Measurements from ENCODE around the gene RPS25. TPM values are rescaled to one million over a fixed set of nuclear protein-coding genes. Genes with fewer than 3 reads are reported as not detected.
"Not testable (repeated sequence)": the region's sequence is repeated elsewhere in the genome, so short reads cannot be mapped to it uniquely, and the experiment has no call there.

RPS25 gene
- total RNA-seq, 1 donor from 2014 or later = 2,482 TPM

DNA sequence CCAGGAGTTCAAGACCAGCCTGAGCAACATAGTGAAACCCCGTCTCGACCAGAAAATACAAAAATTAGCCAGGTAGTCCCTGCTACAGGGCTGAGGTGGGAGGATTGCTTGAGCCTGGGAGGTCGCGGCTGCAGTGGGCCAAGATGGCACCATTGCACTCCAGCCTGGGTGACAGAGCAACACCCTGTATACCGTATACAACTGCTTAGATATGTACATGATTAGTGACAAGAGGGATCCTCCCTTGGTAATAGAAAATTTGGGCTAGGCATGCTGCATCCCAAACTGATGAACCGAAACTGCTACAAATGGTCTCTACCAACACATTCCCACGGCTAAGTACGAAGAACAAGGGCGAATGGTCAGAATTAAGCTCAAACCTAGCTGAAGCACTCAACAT is 24.8 kb upstream of the RPS25 start:
- Histone ChIP-seq H3K4me3 (no peak overlapping the region), H3K9me3 (ENCODE audit: low read depth) (no peaks in the 10 kb centered on the region), H3K27me3 (no peaks in the 10 kb centered on the region), H4K20me1 (ENCODE audit: low read depth) (no peaks in the 10 kb centered on the region), H3K27ac (no peak overlapping the region), H3K79me2 (ENCODE audit: low read depth) (no peaks in the 10 kb centered on the region), H3F3A (ENCODE audit: low read depth) (peaks cover 36% of the 10 kb centered on the region), H2AFZ (replicated peaks) (no peak overlapping the region), H3K9ac (no peak overlapping the region), H3K4me2 (no peak overlapping the region), H3K4me1 (peaks cover 14% of the 10 kb centered on the region), H3K36me3 (no peaks in the 10 kb centered on the region)
- Mint-ChIP-seq H3K27me3 (ENCODE audit: insufficient read depth, low read depth) (peaks cover 2% of the 10 kb centered on the region), H3K4me3 (no peak overlapping the region), H3K36me3 (peaks cover 7% of the 10 kb centered on the region), H3K9me3 (no peaks in the 10 kb centered on the region), H3K4me1 (peaks cover 17% of the 10 kb centered on the region), H3K27ac (peak overlapping the region; percentile 71)
- DNase-seq (ENCODE audit: low spot score) = no peak
- TF ChIP-seq EZH2 (IDR thresholded peaks at IDR 0.05) = no peak
- TF ChIP-seq EZH2phosphoT487 (IDR thresholded peaks at IDR 0.05) = no peak
- TF ChIP-seq, protein P1, sequence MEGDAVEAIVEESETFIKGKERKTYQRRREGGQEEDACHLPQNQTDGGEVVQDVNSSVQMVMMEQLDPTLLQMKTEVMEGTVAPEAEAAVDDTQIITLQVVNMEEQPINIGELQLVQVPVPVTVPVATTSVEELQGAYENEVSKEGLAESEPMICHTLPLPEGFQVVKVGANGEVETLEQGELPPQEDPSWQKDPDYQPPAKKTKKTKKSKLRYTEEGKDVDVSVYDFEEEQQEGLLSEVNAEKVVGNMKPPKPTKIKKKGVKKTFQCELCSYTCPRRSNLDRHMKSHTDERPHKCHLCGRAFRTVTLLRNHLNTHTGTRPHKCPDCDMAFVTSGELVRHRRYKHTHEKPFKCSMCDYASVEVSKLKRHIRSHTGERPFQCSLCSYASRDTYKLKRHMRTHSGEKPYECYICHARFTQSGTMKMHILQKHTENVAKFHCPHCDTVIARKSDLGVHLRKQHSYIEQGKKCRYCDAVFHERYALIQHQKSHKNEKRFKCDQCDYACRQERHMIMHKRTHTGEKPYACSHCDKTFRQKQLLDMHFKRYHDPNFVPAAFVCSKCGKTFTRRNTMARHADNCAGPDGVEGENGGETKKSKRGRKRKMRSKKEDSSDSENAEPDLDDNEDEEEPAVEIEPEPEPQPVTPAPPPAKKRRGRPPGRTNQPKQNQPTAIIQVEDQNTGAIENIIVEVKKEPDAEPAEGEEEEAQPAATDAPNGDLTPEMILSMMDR (IDR thresholded peaks at IDR 0.05) = no peak

DNA sequence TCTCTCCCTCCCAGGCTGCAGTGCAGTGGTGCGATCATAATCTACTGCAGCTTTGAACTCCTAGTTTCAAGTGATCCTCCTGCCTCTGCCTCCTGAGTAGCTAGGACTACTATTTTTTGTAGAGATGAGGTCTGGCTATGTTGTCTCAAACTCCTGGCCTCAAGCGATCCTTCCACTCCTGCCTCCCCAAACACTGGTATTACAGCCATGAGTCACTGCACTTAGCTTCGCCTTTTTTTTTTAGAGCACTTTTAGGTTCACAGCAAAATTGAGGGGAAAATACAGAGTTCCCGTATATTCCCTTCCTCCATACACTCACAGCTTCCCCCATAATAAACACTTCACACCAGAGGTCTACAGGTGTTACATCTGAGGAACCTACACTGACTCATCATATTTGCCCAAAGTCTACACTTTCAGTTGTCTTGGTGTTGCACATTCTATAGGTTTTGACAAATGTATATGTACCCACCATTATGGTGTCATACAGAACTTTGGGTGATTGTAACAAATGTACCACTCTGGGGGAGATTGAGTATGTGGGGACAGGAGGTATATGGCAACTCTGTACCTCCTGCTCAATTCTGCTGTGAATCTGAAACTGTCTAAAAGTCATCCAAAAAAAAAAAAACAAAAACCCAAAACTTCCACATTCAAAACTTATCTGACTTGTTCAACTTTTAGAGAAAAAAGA is 23.8 kb upstream of the RPS25 start:
- H3K36me3 Mint-ChIP-seq = no peaks in the 10 kb centered on the region

GRCh38 chr11:119039471-119039870 is 21.3 kb upstream of the RPS25 start:
- H2AFZ ChIP-seq (replicated peaks) = peak overlapping the region; percentile 13
- H3K27me3 ChIP-seq, H3K9me3 Mint-ChIP-seq: not testable (repeated sequence)

More for the DNA sequence above, 23.8 kb upstream of the RPS25 start:
- Mint-ChIP-seq H3K27me3 (ENCODE audit: insufficient read depth, low read depth) (no peaks in the 10 kb centered on the region), H3K9me3 (no peaks in the 10 kb centered on the region), H3K4me1 (peaks cover 17% of the 10 kb centered on the region), H3K4me3 (no peak overlapping the region), H3K27ac (no peak overlapping the region)
- Histone ChIP-seq H3K36me3 (no peaks in the 10 kb centered on the region), H2AFZ (replicated peaks) (no peak overlapping the region), H3K4me1 (peaks cover 14% of the 10 kb centered on the region), H3K4me3 (no peak overlapping the region), H3K9ac (no peak overlapping the region), H3K27ac (no peak overlapping the region), H3K9me3 (ENCODE audit: low read depth) (no peaks in the 10 kb centered on the region), H4K20me1 (ENCODE audit: low read depth) (no peaks in the 10 kb centered on the region), H3K79me2 (ENCODE audit: low read depth) (no peaks in the 10 kb centered on the region), H3K27me3 (no peaks in the 10 kb centered on the region), H3K4me2 (no peak overlapping the region), H3F3A (ENCODE audit: low read depth) (peaks cover 36% of the 10 kb centered on the region)
- TF ChIP-seq EZH2 (IDR thresholded peaks at IDR 0.05) (no peak), EZH2phosphoT487 (IDR thresholded peaks at IDR 0.05) (no peak)
- TF ChIP-seq, protein P1 (IDR thresholded peaks at IDR 0.05) = no peak
- no peak for DNase-seq (ENCODE audit: low spot score)

GRCh38 chr11:119038884-119039283 is 20.7 kb upstream of the RPS25 start:
- peaks cover 17% of the 10 kb centered on the region for H3K4me1 Mint-ChIP-seq
- H3K9me3 Mint-ChIP-seq = no peaks in the 10 kb centered on the region
- H3K9me3 ChIP-seq (ENCODE audit: low read depth) = no peaks in the 10 kb centered on the region
- H3K9ac ChIP-seq = no peak overlapping the region
- no peak for TF ChIP-seq EZH2phosphoT487 (IDR thresholded peaks at IDR 0.05)
- TF ChIP-seq, protein P1 (IDR thresholded peaks at IDR 0.05) = no peak
- TF ChIP-seq EZH2 (IDR thresholded peaks at IDR 0.05) = no peak
- H3K27me3 ChIP-seq = no peaks in the 10 kb centered on the region
- no peaks in the 10 kb centered on the region for H3K79me2 ChIP-seq (ENCODE audit: low read depth)
- no peaks in the 10 kb centered on the region for H3K27me3 Mint-ChIP-seq (ENCODE audit: insufficient read depth, low read depth)
- H3K4me3 ChIP-seq = no peak overlapping the region
- H3K27ac Mint-ChIP-seq = peak overlapping the region; percentile 62
- H3K4me1 ChIP-seq = peaks cover 14% of the 10 kb centered on the region
- H3F3A ChIP-seq (ENCODE audit: low read depth) = peaks cover 23% of the 10 kb centered on the region
- DNase-seq (ENCODE audit: low spot score) = no peak
- H3K27ac ChIP-seq = no peak overlapping the region
- H3K4me2 ChIP-seq = peak overlapping the region; percentile 55
- H4K20me1 ChIP-seq (ENCODE audit: low read depth) = no peaks in the 10 kb centered on the region
- no peaks in the 10 kb centered on the region for H3K36me3 Mint-ChIP-seq
- no peaks in the 10 kb centered on the region for H3K36me3 ChIP-seq
- H2AFZ ChIP-seq (replicated peaks) = no peak overlapping the region
- peak overlapping the region; percentile 57 for H3K4me3 Mint-ChIP-seq

More at GRCh38 chr11:119039471-119039870, 21.3 kb upstream of the RPS25 start:
- H3K27ac ChIP-seq; H4K20me1 ChIP-seq (ENCODE audit: low read depth); H3K9me3 ChIP-seq (ENCODE audit: low read depth); H3K36me3 ChIP-seq; H3K27me3 Mint-ChIP-seq (ENCODE audit: insufficient read depth, low read depth); H3K9ac ChIP-seq; H3K4me3 ChIP-seq; H3K4me3 Mint-ChIP-seq; H3K79me2 ChIP-seq (ENCODE audit: low read depth); DNase-seq (ENCODE audit: low spot score); H3K36me3 Mint-ChIP-seq: not testable (repeated sequence)
- Mint-ChIP-seq H3K27ac (peak overlapping the region; percentile 62), H3K4me1 (peaks cover 17% of the 10 kb centered on the region)
- Histone ChIP-seq H3K4me1 (peaks cover 14% of the 10 kb centered on the region), H3F3A (ENCODE audit: low read depth) (peaks cover 25% of the 10 kb centered on the region), H3K4me2 (peak overlapping the region; percentile 55)

All from neural progenitor cell (in vitro differentiated cells).